ENCODE measurements around the gene TIAM2. TPM values are rescaled to one million over a fixed set of nuclear protein-coding genes. Genes with fewer than 3 reads are reported as not detected.
A peak's percentile ranks its signal among the peaks of the same experiment; 100 is the strongest.
"Not testable (repeated sequence)": the region's sequence is repeated elsewhere in the genome, so short reads cannot be mapped to it uniquely, and the experiment has no call there.

TIAM2 gene
- total RNA-seq, 4 donors from 2014 or later, result 8.6 to 17.0 (median 14.8) TPM

DNA sequence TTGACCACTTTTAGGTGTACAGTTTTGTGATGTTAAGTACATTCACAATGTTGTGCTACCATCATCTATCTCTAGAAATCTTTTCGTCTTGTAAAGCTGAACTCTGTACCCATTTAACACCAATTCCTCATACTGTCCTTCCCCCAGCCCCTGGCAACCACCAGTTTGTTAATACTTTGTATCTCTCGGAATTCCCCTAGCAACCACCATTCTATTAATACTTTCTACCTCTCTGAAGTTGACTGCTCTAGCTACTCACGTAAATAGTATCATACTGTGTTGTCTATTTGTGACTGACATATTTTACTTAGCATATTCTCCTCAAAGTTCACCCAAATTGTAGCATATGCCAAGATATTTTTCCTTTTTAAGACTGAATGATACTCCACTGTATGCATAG is 186.4 kb downstream of the TIAM2 start:
- no peak overlapping the region for H3K27ac ChIP-seq (replicated peaks in 1 of 4)
- 41% methylated on average over 3 of the region's 3 CpGs for WGBS
- intact Hi-C loops (cut with DNase I), result no loop called here

DNA sequence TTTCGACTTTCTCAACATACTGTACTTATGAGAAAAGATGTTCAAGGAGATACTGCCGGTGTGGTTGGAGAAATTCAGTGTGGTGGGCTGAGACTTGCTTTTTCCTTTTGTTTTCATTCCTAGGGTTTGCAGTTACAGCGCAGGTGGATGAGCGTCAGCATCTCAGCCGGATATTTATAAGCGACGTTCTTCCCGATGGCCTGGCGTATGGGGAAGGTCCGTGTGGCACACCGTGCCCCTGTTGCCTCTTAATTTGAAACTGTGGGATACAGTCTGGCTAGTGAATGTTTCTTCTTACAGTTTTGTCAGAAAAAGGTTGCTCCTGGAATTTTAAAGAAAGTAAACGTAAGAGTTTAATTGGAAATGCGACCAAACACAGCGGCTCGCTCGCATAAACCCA is 187.0 kb downstream of the TIAM2 start:
- peak overlapping the region in 1 of 4 donors; percentile 37 for H3K27ac ChIP-seq (replicated peaks in 1 of 4)
- no peaks in the 10 kb centered on the region for H3K27me3 ChIP-seq
- H3K4me3 ChIP-seq, result no peak overlapping the region
- no peaks in the 10 kb centered on the region for H3K36me3 ChIP-seq
- intact Hi-C loops (cut with DNase I), result no loop called here
- WGBS, result 92% methylated on average over 16 of the region's 16 CpGs
- peaks cover 0 to 40% (median 27%) of the 10 kb centered on the region in 4 donors for H3K4me1 ChIP-seq
- TF ChIP-seq, protein P1, sequence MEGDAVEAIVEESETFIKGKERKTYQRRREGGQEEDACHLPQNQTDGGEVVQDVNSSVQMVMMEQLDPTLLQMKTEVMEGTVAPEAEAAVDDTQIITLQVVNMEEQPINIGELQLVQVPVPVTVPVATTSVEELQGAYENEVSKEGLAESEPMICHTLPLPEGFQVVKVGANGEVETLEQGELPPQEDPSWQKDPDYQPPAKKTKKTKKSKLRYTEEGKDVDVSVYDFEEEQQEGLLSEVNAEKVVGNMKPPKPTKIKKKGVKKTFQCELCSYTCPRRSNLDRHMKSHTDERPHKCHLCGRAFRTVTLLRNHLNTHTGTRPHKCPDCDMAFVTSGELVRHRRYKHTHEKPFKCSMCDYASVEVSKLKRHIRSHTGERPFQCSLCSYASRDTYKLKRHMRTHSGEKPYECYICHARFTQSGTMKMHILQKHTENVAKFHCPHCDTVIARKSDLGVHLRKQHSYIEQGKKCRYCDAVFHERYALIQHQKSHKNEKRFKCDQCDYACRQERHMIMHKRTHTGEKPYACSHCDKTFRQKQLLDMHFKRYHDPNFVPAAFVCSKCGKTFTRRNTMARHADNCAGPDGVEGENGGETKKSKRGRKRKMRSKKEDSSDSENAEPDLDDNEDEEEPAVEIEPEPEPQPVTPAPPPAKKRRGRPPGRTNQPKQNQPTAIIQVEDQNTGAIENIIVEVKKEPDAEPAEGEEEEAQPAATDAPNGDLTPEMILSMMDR (IDR thresholded peaks at IDR 0.05), result no peak
- no peak for TF ChIP-seq POLR2AphosphoS5 (IDR thresholded peaks at IDR 0.05)
- no peak for TF ChIP-seq POLR2A (IDR thresholded peaks at IDR 0.05; ENCODE audit: low read depth)
- TF ChIP-seq EP300 (IDR thresholded peaks at IDR 0.05), result no peak
- no peak for DNase-seq (ENCODE audit: extremely low spot score)
- no peaks in the 10 kb centered on the region for H3K9me3 ChIP-seq

More for the DNA sequence above, 186.4 kb downstream of the TIAM2 start:
- H3K27me3 ChIP-seq, result no peaks in the 10 kb centered on the region
- H3K9me3 ChIP-seq, result no peaks in the 10 kb centered on the region
- peaks cover 0 to 34% (median 22%) of the 10 kb centered on the region in 4 donors for H3K4me1 ChIP-seq
- no peaks in the 10 kb centered on the region for H3K36me3 ChIP-seq
- TF ChIP-seq POLR2AphosphoS5 (IDR thresholded peaks at IDR 0.05) (no peak), EP300 (IDR thresholded peaks at IDR 0.05) (no peak), POLR2A (IDR thresholded peaks at IDR 0.05; ENCODE audit: low read depth) (no peak)
- TF ChIP-seq, protein P1 (IDR thresholded peaks at IDR 0.05), result no peak
- no peak for DNase-seq (ENCODE audit: extremely low spot score)
- H3K4me3 ChIP-seq, result no peak overlapping the region

DNA sequence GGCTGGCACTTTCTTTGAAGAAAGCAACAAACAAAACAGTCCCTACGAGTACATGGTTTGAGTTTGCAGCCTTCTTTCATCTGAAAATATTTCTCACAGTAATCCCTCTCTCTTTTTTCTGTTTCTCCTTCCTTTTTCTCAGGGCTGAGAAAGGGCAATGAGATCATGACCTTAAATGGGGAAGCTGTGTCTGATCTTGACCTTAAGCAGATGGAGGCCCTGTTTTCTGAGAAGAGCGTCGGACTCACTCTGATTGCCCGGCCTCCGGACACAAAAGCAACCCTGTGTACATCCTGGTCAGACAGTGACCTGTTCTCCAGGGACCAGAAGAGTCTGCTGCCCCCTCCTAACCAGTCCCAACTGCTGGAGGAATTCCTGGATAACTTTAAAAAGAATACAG is 188.0 kb downstream of the TIAM2 start:
- WGBS, result 57% methylated on average over 5 of the region's 5 CpGs
- peaks cover 0 to 50% (median 36%) of the 10 kb centered on the region in 4 donors for H3K4me1 ChIP-seq
- H3K36me3 ChIP-seq, result no peaks in the 10 kb centered on the region
- H3K9me3 ChIP-seq, result no peaks in the 10 kb centered on the region
- no peak overlapping the region for H3K4me3 ChIP-seq
- no peak for DNase-seq (ENCODE audit: extremely low spot score)
- no peaks in the 10 kb centered on the region for H3K27me3 ChIP-seq
- intact Hi-C loops (cut with DNase I), result no loop called here
- TF ChIP-seq POLR2AphosphoS5 (IDR thresholded peaks at IDR 0.05), result no peak
- TF ChIP-seq, protein P1 (IDR thresholded peaks at IDR 0.05), result no peak
- TF ChIP-seq POLR2A (IDR thresholded peaks at IDR 0.05; ENCODE audit: low read depth), result no peak
- no peak for TF ChIP-seq EP300 (IDR thresholded peaks at IDR 0.05)
- H3K27ac ChIP-seq (replicated peaks in 1 of 4), result peak overlapping the region; percentile 22 to 43 (median 32)

DNA sequence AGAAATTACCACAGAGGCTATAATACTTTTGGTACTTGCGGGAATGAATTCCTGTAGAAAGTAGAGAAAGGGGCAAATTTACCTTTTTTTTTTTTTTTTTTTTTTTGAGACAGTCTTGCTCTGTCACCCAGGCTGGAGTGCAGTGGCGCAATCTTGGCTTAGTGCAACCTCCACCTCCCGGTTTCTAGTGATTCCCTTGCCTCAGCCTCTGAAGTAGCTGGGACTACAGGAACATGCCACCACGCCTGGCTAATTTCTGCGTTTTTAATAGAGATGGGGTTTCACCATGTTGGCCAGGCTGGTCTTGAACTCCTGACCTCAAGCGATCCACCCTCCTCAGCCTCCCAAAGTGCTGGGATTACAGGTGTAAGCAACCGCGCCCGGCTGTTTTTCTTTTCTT is 189.9 kb downstream of the TIAM2 start:
- H3K9me3 ChIP-seq; DNase-seq (ENCODE audit: extremely low spot score); H3K27me3 ChIP-seq; intact Hi-C loops (cut with DNase I); H3K4me3 ChIP-seq; H3K27ac ChIP-seq (replicated peaks in 1 of 4); H3K36me3 ChIP-seq: not testable (repeated sequence)
- H3K4me1 ChIP-seq, result peaks cover 0 to 69% (median 55%) of the 10 kb centered on the region in 4 donors
- 95% methylated on average over 9 of the region's 9 CpGs for WGBS

DNA sequence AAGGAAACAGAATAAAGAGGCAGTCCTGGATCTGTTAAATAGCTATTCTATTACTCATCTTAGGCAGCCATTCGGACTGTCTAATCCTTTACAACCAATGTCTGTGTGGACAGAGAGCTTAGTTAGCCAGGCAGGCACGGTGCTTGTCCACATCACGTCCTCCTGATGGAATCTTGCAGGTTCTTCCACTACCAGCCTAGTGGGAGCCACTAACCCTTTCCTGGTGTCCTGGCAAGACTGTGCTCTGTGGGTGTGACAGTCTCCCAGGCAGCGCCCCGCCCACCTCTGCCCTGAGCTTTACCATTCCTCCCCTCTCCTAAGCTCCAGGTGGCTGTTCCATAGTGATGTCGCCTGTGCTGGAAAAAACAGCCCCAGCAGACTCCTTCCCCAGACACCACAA is 190.4 kb downstream of the TIAM2 start:
- WGBS, result 86% methylated on average over 6 of the region's 6 CpGs
- H3K4me3 ChIP-seq, result no peak overlapping the region
- H3K27ac ChIP-seq (replicated peaks in 1 of 4), result no peak overlapping the region
- no peak for DNase-seq (ENCODE audit: extremely low spot score)
- no peaks in the 10 kb centered on the region for H3K27me3 ChIP-seq
- peaks cover 0 to 73% (median 60%) of the 10 kb centered on the region in 4 donors for H3K4me1 ChIP-seq
- intact Hi-C loops (cut with DNase I), result no loop called here
- H3K36me3 ChIP-seq, result no peaks in the 10 kb centered on the region
- TF ChIP-seq POLR2AphosphoS5 (IDR thresholded peaks at IDR 0.05) (no peak), EP300 (IDR thresholded peaks at IDR 0.05) (no peak), POLR2A (IDR thresholded peaks at IDR 0.05; ENCODE audit: low read depth) (no peak)
- TF ChIP-seq, protein P1 (IDR thresholded peaks at IDR 0.05), result no peak
- H3K9me3 ChIP-seq, result no peaks in the 10 kb centered on the region

Measured in esophagus muscularis mucosa (tissue), 4 donors.